H1 (cell line): ENCODE results near the gene NEDD4L. TPM values are rescaled to one million over a fixed set of nuclear protein-coding genes. Genes with fewer than 3 reads are reported as not detected.

Source experiments
- CTCF ChIA-PET: fragments of 300-600 bp; sonication (Branson Sonifier 250); formaldehyde crosslinking; loops from one replicate; lab custom pipeline; 2021; ENCODE audit not compliant: partially characterized antibody; lab: Charles Lee
- POLR2A ChIA-PET: fragments of 300-600 bp; sonication (Branson Sonifier 250); formaldehyde crosslinking; loops from one replicate; lab custom pipeline; 2021; ENCODE audit warnings: inconsistent platforms; ENCODE audit not compliant: partially characterized antibody; lab: Charles Lee
- DNase-seq, 2 experiments: peaks; one replicate each; pipeline versions ENCODE4 v3.0.0 to v3.0.0-alpha.2; 2010 to 2022; ENCODE audit warnings: low spot score in 2 of 2, low read depth in 1 of 2, mixed read lengths in 1 of 2
- FAIRE-seq: peaks from 2 replicates; lab custom pipeline; 2011; peaks lifted over from hg19 to GRCh38; lab: Jason Lieb, UNC
- H2AFZ ChIP-seq: 2 replicates; pipeline ENCODE4 v1.8.1; 2012; ENCODE audit warnings: low read length, inconsistent platforms
- H2AK5ac ChIP-seq: 2 replicates; pipeline ENCODE4 v1.6.1; 2013; ENCODE audit warnings: low read depth, low read length
- H2BK120ac ChIP-seq: replicated peaks from 2 replicates; pipeline ENCODE3; 2013; ENCODE audit warnings: low read depth, low read length, inconsistent platforms
- H2BK12ac ChIP-seq: 2 replicates; pipeline ENCODE4 v1.6.1; 2013; ENCODE audit warnings: low read depth, low read length
- H2BK15ac ChIP-seq: 2 replicates; pipeline ENCODE4 v1.6.1; 2013; ENCODE audit warnings: low read length
- H2BK20ac ChIP-seq: 2 replicates; pipeline ENCODE4 v1.6.1; 2013; ENCODE audit warnings: low read length
- H2BK5ac ChIP-seq: 2 replicates; pipeline ENCODE4 v1.6.1; 2013; ENCODE audit warnings: low read depth, low read length
- H3K14ac ChIP-seq: 2 replicates; pipeline ENCODE4 v1.6.1; 2013; ENCODE audit warnings: inconsistent platforms; ENCODE audit not compliant: insufficient read length
- H3K18ac ChIP-seq: 2 replicates; pipeline ENCODE4 v1.6.1; 2013; ENCODE audit warnings: low read length; ENCODE audit errors: extremely low read depth
- H3K23ac ChIP-seq: 2 replicates; pipeline ENCODE4 v1.6.1; 2013; ENCODE audit warnings: inconsistent platforms; ENCODE audit not compliant: insufficient read length
- H3K23me2 ChIP-seq: 2 replicates; pipeline ENCODE4 v1.6.1; 2013; ENCODE audit warnings: low read depth, low read length
- H3K27ac ChIP-seq: 2 replicates; pipeline ENCODE4 v1.6.1; 2011; ENCODE audit warnings: low read depth, low read length, inconsistent platforms
- H3K27me3 ChIP-seq, 4 experiments: replicated peaks in 1 of 4; 1 replicate in 1 of 4; 2 replicates in 3 of 4; pipeline versions ENCODE4 v1.6.1 to v1.8.1; 2011 to 2013; ENCODE audit warnings: low read length in 3 of 4, mild to moderate bottlenecking in 3 of 4, inconsistent platforms in 2 of 4, mixed read lengths in 2 of 4, moderate library complexity in 1 of 4; ENCODE audit not compliant: control insufficient read depth in 3 of 4, insufficient read depth in 3 of 4; ENCODE audit errors: extremely low read depth in 1 of 4
- H3K36me3 ChIP-seq, 4 experiments: 2 replicates each; pipeline versions ENCODE4 v1.6.1 to v1.8.1; 2011 to 2013; ENCODE audit warnings: mild to moderate bottlenecking in 4 of 4, low read length in 3 of 4, moderate library complexity in 2 of 4, control low read depth in 1 of 4, inconsistent platforms in 1 of 4; ENCODE audit not compliant: insufficient read depth in 4 of 4, control insufficient read depth in 2 of 4
- H3K4ac ChIP-seq: replicated peaks from 2 replicates; pipeline ENCODE3; 2013; ENCODE audit warnings: low read length, low read depth, mixed read lengths, inconsistent platforms; ENCODE audit not compliant: insufficient read length
- H3K4me1 ChIP-seq, 4 experiments: replicated peaks in 1 of 4; 1 replicate in 1 of 4; 2 replicates in 3 of 4; pipeline versions ENCODE4 v1.6.1 to v1.8.1; 2011 to 2013; ENCODE audit warnings: low read length in 3 of 4, inconsistent platforms in 2 of 4, mixed read lengths in 1 of 4; ENCODE audit not compliant: insufficient read depth in 4 of 4, control insufficient read depth in 3 of 4
- H3K4me2 ChIP-seq, 2 experiments: 2 replicates each; pipeline versions ENCODE4 v1.6.1 to v1.8.1; 2011 to 2013; ENCODE audit warnings: low read depth in 2 of 2, low read length in 2 of 2, control low read depth in 1 of 2, inconsistent platforms in 1 of 2, mild to moderate bottlenecking in 1 of 2; ENCODE audit not compliant: insufficient read depth in 1 of 2
- H3K4me3 ChIP-seq, 4 experiments: fragments of 200-600, 300-600 bp in 1 of 4; sonication (generic), shearing (Covaris generic), sonication (Bioruptor Twin) in 1 of 4; 2 replicates each; pipeline versions ENCODE4 v1.5.1 to v1.8.1; 2011 to 2016; ENCODE audit warnings: low read length in 4 of 4, low read depth in 3 of 4, control low read depth in 2 of 4, inconsistent platforms in 2 of 4, mild to moderate bottlenecking in 2 of 4, mixed read lengths in 1 of 4, moderate library complexity in 1 of 4; ENCODE audit not compliant: insufficient read depth in 2 of 4; ENCODE audit errors: extremely low read depth in 1 of 4
- H3K56ac ChIP-seq: replicated peaks from 2 replicates; pipeline ENCODE3; 2013; ENCODE audit warnings: low read depth, mild to moderate bottlenecking, mixed read lengths, low read length, inconsistent platforms; ENCODE audit not compliant: insufficient read length
- H3K79me1 ChIP-seq: 2 replicates; pipeline ENCODE4 v1.6.1; 2013; ENCODE audit warnings: low read depth, low read length, control low read depth
- H3K79me2 ChIP-seq, 2 experiments: 2 replicates each; pipeline versions ENCODE4 v1.6.1 to v1.8.1; 2012 to 2013; ENCODE audit warnings: low read length in 2 of 2, mild to moderate bottlenecking in 2 of 2, inconsistent platforms in 1 of 2; ENCODE audit not compliant: insufficient read depth in 2 of 2, control insufficient read depth in 1 of 2
- H3K9ac ChIP-seq, 4 experiments: replicated peaks in 1 of 4; 1 replicate in 1 of 4; 2 replicates in 3 of 4; pipeline versions ENCODE4 v1.6.1 to v1.8.1; 2011 to 2013; ENCODE audit warnings: low read depth in 3 of 4, low read length in 3 of 4, control low read depth in 2 of 4, mild to moderate bottlenecking in 2 of 4, moderate library complexity in 2 of 4, inconsistent platforms in 1 of 4; ENCODE audit errors: extremely low read depth in 1 of 4
- H3K9me3 ChIP-seq, 2 experiments: 2 replicates each; pipeline versions ENCODE4 v1.6.1 to v1.8.1; 2012 to 2013; ENCODE audit warnings: mild to moderate bottlenecking in 2 of 2, moderate library complexity in 2 of 2, control low read depth in 1 of 2, inconsistent platforms in 1 of 2, low read depth in 1 of 2, low read length in 1 of 2, mixed read lengths in 1 of 2; ENCODE audit not compliant: insufficient read depth in 2 of 2
- H4K20me1 ChIP-seq, 2 experiments: replicated peaks in 1 of 2; 2 replicates each; pipeline versions ENCODE3 to v1.8.1; 2011 to 2013; ENCODE audit warnings: inconsistent platforms in 2 of 2, low read length in 2 of 2, mild to moderate bottlenecking in 1 of 2; ENCODE audit not compliant: insufficient read depth in 2 of 2, control insufficient read depth in 1 of 2
- H4K5ac ChIP-seq: 2 replicates; pipeline ENCODE4 v1.6.1; 2013; ENCODE audit warnings: low read length, low read depth, mixed read lengths, inconsistent platforms; ENCODE audit not compliant: insufficient read length
- H4K8ac ChIP-seq: 2 replicates; pipeline ENCODE4 v1.8.0; 2013; ENCODE audit warnings: mild to moderate bottlenecking, moderate library complexity, low read length, inconsistent platforms; ENCODE audit not compliant: insufficient read depth; ENCODE audit errors: extremely low read depth
- H4K91ac ChIP-seq: replicated peaks from 2 replicates; pipeline ENCODE3; 2013; ENCODE audit warnings: low read length, mixed read lengths, inconsistent platforms; ENCODE audit not compliant: insufficient read length
- CEBPB ChIP-seq: IDR thresholded peaks from 2 replicates; pipeline ENCODE4 v1.6.1; 2012; ENCODE audit warnings: low read depth, low read length
- EZH2 ChIP-seq: fragments of 200-600 bp; sonication (generic); IDR thresholded peaks from 2 replicates; pipeline ENCODE4 v1.7.1; 2012; ENCODE audit warnings: low read depth, mild to moderate bottlenecking, moderate library complexity, low read length, inconsistent platforms; ENCODE audit not compliant: severe bottlenecking
- KDM5A ChIP-seq: fragments of 200-600 bp; IDR thresholded peaks from 2 replicates; pipeline ENCODE4 v1.7.1; 2012; ENCODE audit warnings: mild to moderate bottlenecking, low read length, inconsistent platforms, mixed read lengths
- MAX ChIP-seq: IDR thresholded peaks from 2 replicates; pipeline ENCODE4 v1.6.1; 2012; ENCODE audit warnings: inconsistent platforms
- PHF8 ChIP-seq: fragments of 200-600 bp; sonication (generic); conservative IDR thresholded peaks from 2 replicates; pipeline ENCODE4 v1.7.1; 2012; ENCODE audit warnings: low read depth, mild to moderate bottlenecking, inconsistent platforms, low read length, moderate library complexity
- TAF1 ChIP-seq: IDR thresholded peaks from 2 replicates; pipeline ENCODE4 v1.6.1; 2011; ENCODE audit warnings: mild to moderate bottlenecking, low read depth, low read length
- USF2 ChIP-seq: IDR thresholded peaks from 2 replicates; pipeline ENCODE4 v1.6.1; 2011; ENCODE audit warnings: low read length, improper control_type of control experiment
- WGBS, 2 experiments: shearing (Covaris generic) in 1 of 2; methylation state at CpG; one replicate each; pipeline versions ENCODE4 v1.1.6 to v1.1.7; 2013 to 2015; ENCODE audit warnings: low lambda C conversion rate in 2 of 2, mixed read lengths in 2 of 2, inconsistent platforms in 1 of 2, low coverage in 1 of 2, missing lambda C conversion rate in 1 of 2; ENCODE audit not compliant: insufficient replicate concordance in 2 of 2, insufficient coverage in 1 of 2, insufficient read length in 1 of 2; ENCODE audit errors: extremely low coverage in 1 of 2, missing lambda C conversion rate in 1 of 2; 5-methylcytosine and 5-hydroxymethylcytosine counted together
- polyA plus RNA-seq, 7 experiments: library from polyadenylated mRNA; depleted of rRNA in 3 of 7; stranded (reverse) in 5 of 7; unstranded in 2 of 7; fragments of >200 nt in 5 of 7; fragments of 200-250 nt in 2 of 7; gene quantifications; 1 replicate in 5 of 7; 2 replicates in 1 of 7; 4 replicates in 1 of 7; pipeline versions ENCODE4 v1.2.1 to v1.2.3, GENCODE V29; 2011 to 2013; ENCODE audit warnings: missing spikeins in 2 of 7, mixed read lengths in 2 of 7
- total RNA-seq: library from RNA; stranded (reverse); fragmentation: NEBNext Ultra II Directional; extraction: Animal tissue kit (Norgen Biotek cat#: 25700); gene quantifications from 2 replicates; pipeline ENCODE4 v1.2.1, GENCODE V29; 2021

Gene NEDD4L
- total and polyA plus RNA-seq, 2 of the 8 experiments (the other 6 are each of a cell fraction or from before 2014, with no cell fraction given) = 37.3 to 69.8 TPM

DNA sequence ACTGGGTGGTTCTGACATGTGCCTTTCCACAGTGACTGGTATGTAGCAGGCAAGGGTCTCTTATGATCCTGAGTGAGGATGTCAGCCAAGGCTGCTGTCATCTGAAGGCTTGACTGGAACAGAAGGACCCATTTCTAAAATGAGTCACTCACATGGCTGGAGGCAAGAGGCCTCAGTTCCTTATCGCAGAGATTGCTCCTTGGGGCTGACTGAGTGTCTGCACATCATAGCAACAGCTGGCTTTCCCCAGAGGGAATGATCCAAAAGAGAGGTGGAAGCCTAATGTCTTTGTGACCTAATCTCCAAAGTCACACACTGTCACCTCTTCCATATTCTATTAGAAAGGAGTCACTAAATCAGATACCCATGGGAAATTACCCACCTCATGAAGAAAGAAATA, 114.0 kb downstream of the NEDD4L start:
- Histone ChIP-seq H3K4me1 (no peaks in the 10 kb centered on the region; a peak in 1 of 7 replicates), H3K27ac (no peak overlapping the region), H3K79me1 (peaks cover 5% of the 10 kb centered on the region; the same call in 1 of the 2 replicates), H3K9ac (no peak overlapping the region; a peak in 1 of 7 replicates), H3K23me2 (no peaks in the 10 kb centered on the region), H3K9me3 (no peaks in the 10 kb centered on the region), H3K18ac (no peak overlapping the region), H2AK5ac (no peak overlapping the region), H3K4me2 (no peak overlapping the region), H4K8ac (no peak overlapping the region), H3K79me2 (peaks cover 7 to 36% of the 10 kb centered on the region in 2 experiments; a peak in 3 of 4 replicates), H3K14ac (no peak overlapping the region), H2AFZ (no peak overlapping the region), H2BK12ac (no peak overlapping the region), H3K36me3 (no peaks in the 10 kb centered on the region), H2BK120ac (no peak overlapping the region), H3K27me3 (no peaks in the 10 kb centered on the region), H3K23ac (no peak overlapping the region), H2BK5ac (no peak overlapping the region), H2BK20ac (no peak overlapping the region), H4K5ac (no peak overlapping the region), H4K91ac (no peak overlapping the region), H3K4ac (no peak overlapping the region), H4K20me1 (peaks cover 0 to 3% of the 10 kb centered on the region in 2 experiments), H3K56ac (no peak overlapping the region), H2BK15ac (no peak overlapping the region), H3K4me3 (no peak overlapping the region)
- WGBS, 2 experiments = 95% methylated on average over 1 of the region's 1 CpG; no CpG with 5 or more reads in 1 of the 2 experiments
- DNase-seq (no peak), FAIRE-seq (no peak)
- ChIA-PET CTCF (interaction anchor here (1.7 kb wide), 1 partner anchor 22 kb away, joined by 7 read pairs; no protein-coding TSS in a partner anchor), POLR2A (no interaction called here)
- TF ChIP-seq KDM5A (no peak), EZH2 (no peak), MAX (no peak), PHF8 (no peak), USF2 (no peak), TAF1 (no peak), CEBPB (no peak)
